ENCODE data around the gene MCM3. TPM values are rescaled to one million over a fixed set of nuclear protein-coding genes. Genes with fewer than 3 reads are reported as not detected.

MCM3 gene
- total and polyA plus RNA-seq, 12 donors = 10.5 to 65.5 (median 25.0) TPM

GRCh38 chr6:52325695-52326471 is 41.3 kb upstream of the MCM3 start:
- TF ChIP-seq CTCF (IDR thresholded peaks at IDR 0.05) (no peak), POLR2A (IDR thresholded peaks at IDR 0.05) (no peak)
- no peak overlapping the region for H3K27ac ChIP-seq
- WGBS, 4 donors = 73 to 80% (median 75%) methylated on average over 14 of the region's 14 CpGs
- no peak for DNase-seq
- intact Hi-C loops (cut with DNase I) = no loop called here
- H3K27me3 ChIP-seq = no peaks in the 10 kb centered on the region
- H3K9me3 ChIP-seq (replicated peaks in 1 of 3) = no peaks in the 10 kb centered on the region
- H3K36me3 ChIP-seq (replicated peaks in 1 of 2) = no peaks in the 10 kb centered on the region
- no peaks in the 10 kb centered on the region for H3K4me1 ChIP-seq (replicated peaks in 1 of 2)
- H3K4me3 ChIP-seq = no peak overlapping the region

GRCh38 chr6:52324189-52324588 is 39.6 kb upstream of the MCM3 start:
- Histone ChIP-seq H3K9me3 (replicated peaks in 1 of 3) (no peaks in the 10 kb centered on the region), H3K4me1 (replicated peaks in 1 of 2) (no peaks in the 10 kb centered on the region), H3K27me3 (no peaks in the 10 kb centered on the region), H3K4me3 (no peak overlapping the region), H3K36me3 (replicated peaks in 1 of 2) (no peaks in the 10 kb centered on the region), H3K27ac (no peak overlapping the region)
- no peak for DNase-seq
- whole genome bisulfite sequencing, 4 donors = 88 to 96% (median 92%) methylated on average over 6 of the region's 6 CpGs
- no peak for TF ChIP-seq CTCF (IDR thresholded peaks at IDR 0.05)
- no peak for TF ChIP-seq POLR2A (IDR thresholded peaks at IDR 0.05)
- intact Hi-C loops (cut with DNase I) = no loop called here

- Histone ChIP-seq H3K4me3 (no peak overlapping the region), H3K36me3 (replicated peaks in 1 of 2) (no peaks in the 10 kb centered on the region), H3K4me1 (replicated peaks in 1 of 2) (peaks cover 0 to 11% of the 10 kb centered on the region in 2 donors), H3K27ac (no peak overlapping the region), H3K9me3 (replicated peaks in 1 of 3) (no peaks in the 10 kb centered on the region), H3K27me3 (no peaks in the 10 kb centered on the region)
- WGBS, 4 donors = 37 to 51% (median 43%) methylated on average over 4 of the region's 4 CpGs
- no peak for DNase-seq
- intact Hi-C loops (cut with DNase I) = no loop called here
- TF ChIP-seq CTCF (IDR thresholded peaks at IDR 0.05) (no peak), POLR2A (IDR thresholded peaks at IDR 0.05) (no peak)
Measured at GRCh38 chr6:52317841-52318581, 33.5 kb upstream of the MCM3 start.

GRCh38 chr6:52317211-52317610 is 32.7 kb upstream of the MCM3 start:
- H3K4me1 ChIP-seq (replicated peaks in 1 of 2) = peaks cover 0 to 11% of the 10 kb centered on the region in 2 donors
- no peak overlapping the region for H3K4me3 ChIP-seq
- H3K27ac ChIP-seq = no peak overlapping the region
- TF ChIP-seq CTCF (IDR thresholded peaks at IDR 0.05) (no peak), POLR2A (IDR thresholded peaks at IDR 0.05) (no peak)
- no peak for DNase-seq
- H3K9me3 ChIP-seq (replicated peaks in 1 of 3) = no peaks in the 10 kb centered on the region
- intact Hi-C loops (cut with DNase I) = no loop called here
- H3K36me3 ChIP-seq (replicated peaks in 1 of 2) = no peaks in the 10 kb centered on the region
- 72 to 84% (median 81%) methylated on average over 1 of the region's 1 CpG for WGBS, 4 donors
- H3K27me3 ChIP-seq = no peaks in the 10 kb centered on the region
